Loucy (cell line): Measurements from ENCODE around the gene OXER1.

Experiments
- H2AFZ ChIP-seq: fragments of 200-600 bp; sonication (generic); 2 replicates; pipeline ENCODE4 v1.6.0; 2016; ENCODE audit warnings: antibody characterized with exemption, mild to moderate bottlenecking, low read length, moderate library complexity
- H3F3A ChIP-seq: fragments of 200-600 bp; 2 replicates; pipeline ENCODE4 v1.6.0; 2016; ENCODE audit warnings: antibody characterized with exemption, low read depth, mild to moderate bottlenecking
- H3K27me3 ChIP-seq: fragments of 200-600 bp; sonication (generic); 2 replicates; pipeline ENCODE4 v1.6.1; 2014; ENCODE audit warnings: low read length, mild to moderate bottlenecking; ENCODE audit not compliant: insufficient read depth, poor library complexity, severe bottlenecking
- H3K36me3 ChIP-seq: fragments of 200-600 bp; sonication (generic); 2 replicates; pipeline ENCODE4 v1.6.1; 2016; ENCODE audit warnings: low read length; ENCODE audit not compliant: insufficient read depth
- H3K4me1 ChIP-seq: fragments of 200-600 bp; sonication (generic); 2 replicates; pipeline ENCODE4 v1.5.1; 2014; ENCODE audit warnings: low read length, mild to moderate bottlenecking; ENCODE audit not compliant: insufficient read depth, poor library complexity, severe bottlenecking
- H3K4me2 ChIP-seq: fragments of 200-600 bp; sonication (generic); 2 replicates; pipeline ENCODE4 v1.6.0; 2014; ENCODE audit warnings: antibody characterized with exemption, low read length, low read depth, mild to moderate bottlenecking; ENCODE audit not compliant: poor library complexity, severe bottlenecking
- H3K4me3 ChIP-seq: fragments of 200-600 bp; sonication (generic); 2 replicates; pipeline ENCODE4 v1.5.1; 2014; ENCODE audit warnings: low read length, mild to moderate bottlenecking, mixed read lengths; ENCODE audit not compliant: poor library complexity, severe bottlenecking
- H3K79me2 ChIP-seq: fragments of 200-600 bp; sonication (generic); 2 replicates; pipeline ENCODE4 v1.6.1; 2014; ENCODE audit warnings: low read length; ENCODE audit not compliant: insufficient read depth
- H3K9ac ChIP-seq: fragments of 200-600 bp; sonication (generic); 2 replicates; pipeline ENCODE4 v1.6.0; 2014; ENCODE audit warnings: mild to moderate bottlenecking, low read depth, low read length, moderate library complexity; ENCODE audit not compliant: poor library complexity, severe bottlenecking
- H3K9me2 ChIP-seq: fragments of 200-600 bp; sonication (generic); replicated peaks from 2 replicates; pipeline ENCODE4 v1.6.1; 2016; ENCODE audit warnings: low read depth, low read length, mixed read lengths
- H3K9me3 ChIP-seq: fragments of 200-600 bp; sonication (generic); 2 replicates; pipeline ENCODE4 v1.6.1; 2014; ENCODE audit warnings: mild to moderate bottlenecking, antibody characterized with exemption, low read length, low read depth; ENCODE audit not compliant: insufficient read depth
- H4K20me1 ChIP-seq: fragments of 200-600 bp; sonication (generic); 2 replicates; pipeline ENCODE4 v1.6.0; 2014; ENCODE audit warnings: antibody characterized with exemption, low read length, mild to moderate bottlenecking; ENCODE audit not compliant: insufficient read depth, poor library complexity, severe bottlenecking
- EZH2phosphoT487 ChIP-seq: fragments of 200-600 bp; IDR thresholded peaks from 2 replicates; pipeline ENCODE4 v1.6.1; 2018; ENCODE audit warnings: antibody characterized with exemption, mild to moderate bottlenecking, moderate library complexity, borderline replicate concordance
- TF ChIP-seq, protein P1 (sequence below): fragments of 200-600 bp; sonication (generic); conservative IDR thresholded peaks from 2 replicates; pipeline ENCODE4 v1.5.1; 2014; ENCODE audit warnings: mild to moderate bottlenecking, antibody characterized with exemption, low read length

Gene OXER1

DNA sequence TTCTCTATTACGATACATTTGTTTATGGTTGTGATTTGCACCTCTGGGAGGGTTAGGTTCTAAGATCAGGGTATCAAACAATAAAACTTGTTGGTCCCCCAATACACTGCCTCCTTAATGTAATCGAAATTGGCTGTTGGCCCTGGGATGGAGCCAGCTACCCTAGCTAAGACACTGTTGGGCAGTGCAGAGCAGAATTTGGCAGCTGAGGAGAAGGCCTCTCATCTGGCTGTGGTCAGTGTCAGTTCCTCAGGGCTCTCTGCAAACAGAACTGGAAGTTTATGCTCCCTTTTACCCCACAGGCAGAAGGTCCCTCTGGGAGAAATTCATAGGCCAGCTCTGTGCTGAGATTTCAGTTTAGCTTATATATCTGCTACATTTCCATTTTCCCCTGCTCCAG lies 37.0 kb upstream of the OXER1 start:
- H3K27me3 ChIP-seq = no peaks in the 10 kb centered on the region
- H3K9ac ChIP-seq = no peak overlapping the region
- H3K4me3 ChIP-seq = no peak overlapping the region
- TF ChIP-seq, protein P1, sequence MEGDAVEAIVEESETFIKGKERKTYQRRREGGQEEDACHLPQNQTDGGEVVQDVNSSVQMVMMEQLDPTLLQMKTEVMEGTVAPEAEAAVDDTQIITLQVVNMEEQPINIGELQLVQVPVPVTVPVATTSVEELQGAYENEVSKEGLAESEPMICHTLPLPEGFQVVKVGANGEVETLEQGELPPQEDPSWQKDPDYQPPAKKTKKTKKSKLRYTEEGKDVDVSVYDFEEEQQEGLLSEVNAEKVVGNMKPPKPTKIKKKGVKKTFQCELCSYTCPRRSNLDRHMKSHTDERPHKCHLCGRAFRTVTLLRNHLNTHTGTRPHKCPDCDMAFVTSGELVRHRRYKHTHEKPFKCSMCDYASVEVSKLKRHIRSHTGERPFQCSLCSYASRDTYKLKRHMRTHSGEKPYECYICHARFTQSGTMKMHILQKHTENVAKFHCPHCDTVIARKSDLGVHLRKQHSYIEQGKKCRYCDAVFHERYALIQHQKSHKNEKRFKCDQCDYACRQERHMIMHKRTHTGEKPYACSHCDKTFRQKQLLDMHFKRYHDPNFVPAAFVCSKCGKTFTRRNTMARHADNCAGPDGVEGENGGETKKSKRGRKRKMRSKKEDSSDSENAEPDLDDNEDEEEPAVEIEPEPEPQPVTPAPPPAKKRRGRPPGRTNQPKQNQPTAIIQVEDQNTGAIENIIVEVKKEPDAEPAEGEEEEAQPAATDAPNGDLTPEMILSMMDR = no peak
- TF ChIP-seq EZH2phosphoT487 = no peak
- H3K4me1 ChIP-seq = no peaks in the 10 kb centered on the region
- H3K4me2 ChIP-seq = no peak overlapping the region
- H3F3A ChIP-seq = no peaks in the 10 kb centered on the region
- H3K36me3 ChIP-seq = no peaks in the 10 kb centered on the region
- no peak overlapping the region for H2AFZ ChIP-seq
- H4K20me1 ChIP-seq = no peaks in the 10 kb centered on the region
- no peaks in the 10 kb centered on the region for H3K79me2 ChIP-seq
- H3K9me3 ChIP-seq = no peaks in the 10 kb centered on the region
- no peaks in the 10 kb centered on the region for H3K9me2 ChIP-seq

DNA sequence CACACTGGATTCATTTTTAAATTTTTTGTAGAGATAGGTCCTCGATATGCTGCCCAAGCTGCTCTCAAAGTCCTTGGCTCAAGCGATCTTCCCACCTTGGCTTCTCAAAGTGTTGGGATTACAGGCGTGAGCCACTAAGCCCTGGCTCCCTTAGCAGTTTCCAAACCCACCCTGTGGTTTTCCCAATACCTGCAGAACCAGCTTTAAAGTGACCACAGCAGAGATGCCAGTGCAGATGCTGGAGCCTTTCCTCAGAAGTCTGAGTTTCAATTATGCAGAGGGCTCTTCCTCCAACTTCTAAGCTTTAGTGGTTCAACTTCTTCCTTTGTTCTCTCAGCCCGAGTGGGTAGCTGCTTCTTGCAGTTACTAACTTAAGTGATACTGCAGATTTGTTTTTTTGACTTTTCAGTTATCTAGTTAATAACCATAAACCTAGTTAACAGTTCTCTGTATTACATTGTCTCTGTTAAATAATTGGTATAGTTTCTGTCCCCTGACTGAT lies 36.6 kb upstream of the OXER1 start:
- Histone ChIP-seq H3K9me2 (no peaks in the 10 kb centered on the region), H3K36me3 (no peaks in the 10 kb centered on the region), H3K4me1 (no peaks in the 10 kb centered on the region), H3K9ac (no peak overlapping the region), H2AFZ (no peak overlapping the region), H3K79me2 (no peaks in the 10 kb centered on the region), H3K9me3 (no peaks in the 10 kb centered on the region), H4K20me1 (no peaks in the 10 kb centered on the region), H3K27me3 (no peaks in the 10 kb centered on the region), H3K4me2 (no peak overlapping the region), H3K4me3 (no peak overlapping the region), H3F3A (no peaks in the 10 kb centered on the region)
- TF ChIP-seq, protein P1 = no peak
- no peak for TF ChIP-seq EZH2phosphoT487

DNA sequence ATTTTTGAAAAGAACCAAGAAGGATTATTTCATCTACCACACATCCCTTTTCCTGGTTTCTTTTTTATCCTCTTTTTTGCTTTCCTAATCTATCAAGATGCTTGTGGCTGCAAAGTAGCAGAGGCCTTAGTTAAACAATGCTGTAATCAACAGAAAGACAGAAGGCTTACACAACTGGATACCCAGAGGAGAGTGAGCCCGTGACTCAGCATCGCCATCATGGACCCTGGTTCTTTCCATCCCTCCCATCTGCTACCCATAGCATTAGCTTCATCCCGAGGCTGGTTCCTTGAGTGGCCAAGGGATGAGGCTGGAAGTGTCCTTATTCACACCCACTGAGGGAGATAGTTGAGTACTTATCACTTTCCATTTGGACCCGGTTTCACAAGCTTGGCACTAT lies 35.9 kb upstream of the OXER1 start:
- H3K9ac ChIP-seq = no peak overlapping the region
- no peak overlapping the region for H3K4me2 ChIP-seq
- no peaks in the 10 kb centered on the region for H4K20me1 ChIP-seq

More for the DNA sequence above, 35.9 kb upstream of the OXER1 start:
- no peaks in the 10 kb centered on the region for H3F3A ChIP-seq
- no peaks in the 10 kb centered on the region for H3K9me3 ChIP-seq
- no peaks in the 10 kb centered on the region for H3K27me3 ChIP-seq
- H3K4me1 ChIP-seq = no peaks in the 10 kb centered on the region
- H3K79me2 ChIP-seq = no peaks in the 10 kb centered on the region
- H3K36me3 ChIP-seq = no peaks in the 10 kb centered on the region
- H2AFZ ChIP-seq = no peak overlapping the region
- no peak overlapping the region for H3K4me3 ChIP-seq
- TF ChIP-seq, protein P1 = no peak
- TF ChIP-seq EZH2phosphoT487 = no peak
- H3K9me2 ChIP-seq = no peaks in the 10 kb centered on the region
